A673 (cell line): ENCODE data around the gene EXD2. TPM values are rescaled to one million over a fixed set of nuclear protein-coding genes. Genes with fewer than 3 reads are reported as not detected.

ENCODE experiments used
- BruUV-seq: library from RNA; stranded (reverse); fragments of 400-500 nt; replicated peaks from 2 replicates; lab custom pipeline; 2021; lab: Mats Ljungman, UMichigan
- CTCF ChIA-PET: fragments of 300-600 bp; sonication (Branson Sonifier 250); formaldehyde crosslinking; loops from one replicate; lab custom pipeline; 2022; ENCODE audit warnings: antibody characterized with exemption; lab: Charles Lee
- POLR2A ChIA-PET: fragments of 300-600 bp; sonication (Branson Sonifier 250); formaldehyde crosslinking; loops from one replicate; lab custom pipeline; 2022; ENCODE audit warnings: antibody characterized with exemption; ENCODE audit not compliant: low non-redundant PET; lab: Charles Lee
- DNase-seq: peaks from one replicate; pipeline ENCODE4 v3.0.0-alpha.2; 2015; ENCODE audit warnings: low spot score
- H3K27ac ChIP-seq: fragments of 200-600 bp; sonication (generic); 2 replicates; pipeline ENCODE4 v1.5.1; 2016; ENCODE audit warnings: mixed run types, low read depth, mild to moderate bottlenecking, mixed read lengths, antibody characterized with exemption, low read length; ENCODE audit not compliant: poor library complexity, severe bottlenecking
- H3K27me3 ChIP-seq: fragments of 200-600 bp; sonication (generic); replicated peaks from 2 replicates; pipeline ENCODE4 v1.6.1; 2017; ENCODE audit warnings: mixed run types, low read depth, mild to moderate bottlenecking, mixed read lengths, antibody characterized with exemption, low read length; ENCODE audit not compliant: insufficient read depth, poor library complexity
- H3K36me3 ChIP-seq: fragments of 200-600 bp; sonication (generic); 2 replicates; pipeline ENCODE4 v1.6.1; 2016; ENCODE audit warnings: mixed run types, mild to moderate bottlenecking, mixed read lengths, antibody characterized with exemption, low read length; ENCODE audit not compliant: insufficient read depth, poor library complexity, severe bottlenecking
- H3K4me1 ChIP-seq: fragments of 200-600 bp; sonication (generic); 2 replicates; pipeline ENCODE4 v1.6.1; 2017; ENCODE audit warnings: mixed run types, mild to moderate bottlenecking, mixed read lengths, antibody characterized with exemption, low read length; ENCODE audit not compliant: insufficient read depth, poor library complexity, severe bottlenecking
- H3K4me3 ChIP-seq: fragments of 200-600 bp; sonication (generic); 2 replicates; pipeline ENCODE4 v1.5.1; 2016; ENCODE audit warnings: low read depth, mixed run types, mild to moderate bottlenecking, mixed read lengths, low read length; ENCODE audit not compliant: poor library complexity, severe bottlenecking
- H3K9me3 ChIP-seq: fragments of 200-600 bp; sonication (generic); 2 replicates; pipeline ENCODE4 v1.6.1; 2016; ENCODE audit warnings: mixed run types, low read depth, mild to moderate bottlenecking, mixed read lengths, antibody characterized with exemption, low read length; ENCODE audit not compliant: poor library complexity, severe bottlenecking
- EZH2 ChIP-seq: fragments of 200-600 bp; sonication (generic); IDR thresholded peaks from 2 replicates; pipeline ENCODE4 v1.6.1; 2017; ENCODE audit warnings: borderline replicate concordance, low read depth, mild to moderate bottlenecking, mixed read lengths, antibody characterized with exemption, low read length; ENCODE audit not compliant: poor library complexity, severe bottlenecking
- intact Hi-C: fragments of 100-400 bp; cut with micrococcal nuclease; formaldehyde crosslinking; loops from one replicate; pipeline ENCODE4 v1.10.0; 2022; ENCODE audit not compliant: unreplicated experiment
- total RNA-seq: library from RNA; stranded (reverse); gene quantifications from 2 replicates; pipeline ENCODE4 v1.2.3, GENCODE V29; 2021
- TF ChIP-seq, protein P1 (sequence below): fragments of 300-800, 200-600 bp; sonication (generic); conservative IDR thresholded peaks from 2 replicates; pipeline ENCODE4 v1.5.1; 2017; ENCODE audit warnings: low read depth, mild to moderate bottlenecking, antibody characterized with exemption, low read length, moderate library complexity, mixed read lengths

Gene EXD2
- total RNA-seq, 1 experiment from 2014 or later = 8.1 TPM

GRCh38 chr14:69231486-69231885 is 40.2 kb downstream of the EXD2 start:
- no peaks in the 10 kb centered on the region for H3K36me3 ChIP-seq
- intact Hi-C loops = no loop called here
- DNase-seq = no peak
- H3K4me3 ChIP-seq = no peak overlapping the region
- POLR2A ChIA-PET = interaction anchor here (0.5 kb wide), 1 partner anchor 246 kb away, joined by 7 read pairs; no protein-coding TSS in a partner anchor
- BruUV-seq = no TSS peak
- no peaks in the 10 kb centered on the region for H3K9me3 ChIP-seq
- H3K4me1 ChIP-seq = peaks cover 6% of the 10 kb centered on the region
- no peak for TF ChIP-seq EZH2
- TF ChIP-seq, protein P1, sequence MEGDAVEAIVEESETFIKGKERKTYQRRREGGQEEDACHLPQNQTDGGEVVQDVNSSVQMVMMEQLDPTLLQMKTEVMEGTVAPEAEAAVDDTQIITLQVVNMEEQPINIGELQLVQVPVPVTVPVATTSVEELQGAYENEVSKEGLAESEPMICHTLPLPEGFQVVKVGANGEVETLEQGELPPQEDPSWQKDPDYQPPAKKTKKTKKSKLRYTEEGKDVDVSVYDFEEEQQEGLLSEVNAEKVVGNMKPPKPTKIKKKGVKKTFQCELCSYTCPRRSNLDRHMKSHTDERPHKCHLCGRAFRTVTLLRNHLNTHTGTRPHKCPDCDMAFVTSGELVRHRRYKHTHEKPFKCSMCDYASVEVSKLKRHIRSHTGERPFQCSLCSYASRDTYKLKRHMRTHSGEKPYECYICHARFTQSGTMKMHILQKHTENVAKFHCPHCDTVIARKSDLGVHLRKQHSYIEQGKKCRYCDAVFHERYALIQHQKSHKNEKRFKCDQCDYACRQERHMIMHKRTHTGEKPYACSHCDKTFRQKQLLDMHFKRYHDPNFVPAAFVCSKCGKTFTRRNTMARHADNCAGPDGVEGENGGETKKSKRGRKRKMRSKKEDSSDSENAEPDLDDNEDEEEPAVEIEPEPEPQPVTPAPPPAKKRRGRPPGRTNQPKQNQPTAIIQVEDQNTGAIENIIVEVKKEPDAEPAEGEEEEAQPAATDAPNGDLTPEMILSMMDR = no peak
- H3K27me3 ChIP-seq = no peaks in the 10 kb centered on the region
- CTCF ChIA-PET = no interaction called here
- no peak overlapping the region for H3K27ac ChIP-seq

DNA sequence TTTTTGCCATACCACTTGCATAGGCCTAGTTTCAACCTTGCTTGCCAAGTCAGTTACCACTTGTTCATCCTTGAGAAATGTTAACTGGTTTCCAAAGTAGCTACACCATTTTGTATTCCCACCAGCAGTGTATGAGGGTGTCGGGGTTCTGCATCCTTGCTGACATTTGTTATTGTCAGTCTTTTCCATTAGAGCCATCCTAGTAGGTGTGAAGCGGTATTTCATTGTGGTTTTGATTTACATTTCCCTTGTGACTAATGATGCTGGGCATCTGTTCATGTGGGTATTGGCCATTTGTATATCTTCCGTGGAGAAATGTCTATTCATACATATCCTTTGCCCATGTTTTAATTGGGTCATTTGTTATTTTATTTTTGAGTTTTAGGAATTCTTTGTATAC is 41.1 kb downstream of the EXD2 start:
- POLR2A ChIA-PET = no interaction called here
- Histone ChIP-seq H3K4me3 (no peak overlapping the region), H3K4me1 (no peaks in the 10 kb centered on the region), H3K36me3 (no peaks in the 10 kb centered on the region), H3K27me3 (no peaks in the 10 kb centered on the region), H3K9me3 (no peaks in the 10 kb centered on the region), H3K27ac (no peak overlapping the region)
- BruUV-seq = no TSS peak
- CTCF ChIA-PET = no interaction called here
- intact Hi-C loops = no loop called here
- TF ChIP-seq EZH2 = no peak
- TF ChIP-seq, protein P1 = no peak
- DNase-seq = no peak

DNA sequence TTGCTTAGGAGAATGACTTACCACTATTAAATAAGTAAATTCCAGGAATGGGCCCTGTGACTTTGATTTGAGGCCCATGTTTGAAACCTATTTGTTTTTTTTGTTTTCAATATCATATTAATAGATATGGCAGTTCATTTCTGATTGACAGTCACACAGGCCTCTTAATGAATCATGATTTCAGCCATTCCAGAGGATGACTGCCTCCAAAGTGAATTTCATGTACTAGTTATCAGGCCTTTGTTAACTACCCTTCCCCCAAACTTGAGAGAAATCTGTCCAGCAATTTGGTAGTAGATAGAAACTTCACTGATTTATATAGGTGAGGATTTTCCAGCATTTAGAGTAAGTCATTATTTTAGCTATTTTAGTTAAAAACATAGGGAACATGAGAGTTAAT is 42.8 kb downstream of the EXD2 start:
- CTCF ChIA-PET = no interaction called here
- Histone ChIP-seq H3K36me3 (no peaks in the 10 kb centered on the region), H3K27me3 (no peaks in the 10 kb centered on the region), H3K9me3 (no peaks in the 10 kb centered on the region), H3K4me3 (no peak overlapping the region), H3K27ac (no peak overlapping the region), H3K4me1 (no peaks in the 10 kb centered on the region)
- intact Hi-C loops = no loop called here
- POLR2A ChIA-PET = no interaction called here
- BruUV-seq = no TSS peak
- no peak for DNase-seq
- TF ChIP-seq EZH2 = no peak
- TF ChIP-seq, protein P1 = no peak
